Nasal cavity respiratory epithelium epithelial cell of viscerocranial mucosa (primary cell): Measurements from ENCODE around the gene G6PD. TPM values are rescaled to one million over a fixed set of nuclear protein-coding genes. Genes with fewer than 3 reads are reported as not detected.

Experiments
- total RNA-seq: library from RNA; depleted of rRNA; stranded (reverse); fragments of >200 nt; gene quantifications from 2 replicates; pipeline ENCODE4 v1.2.3, GENCODE V29; 2014

The G6PD gene
- 22.9 and 50.0 TPM in 2 replicates for total RNA-seq

DNA sequence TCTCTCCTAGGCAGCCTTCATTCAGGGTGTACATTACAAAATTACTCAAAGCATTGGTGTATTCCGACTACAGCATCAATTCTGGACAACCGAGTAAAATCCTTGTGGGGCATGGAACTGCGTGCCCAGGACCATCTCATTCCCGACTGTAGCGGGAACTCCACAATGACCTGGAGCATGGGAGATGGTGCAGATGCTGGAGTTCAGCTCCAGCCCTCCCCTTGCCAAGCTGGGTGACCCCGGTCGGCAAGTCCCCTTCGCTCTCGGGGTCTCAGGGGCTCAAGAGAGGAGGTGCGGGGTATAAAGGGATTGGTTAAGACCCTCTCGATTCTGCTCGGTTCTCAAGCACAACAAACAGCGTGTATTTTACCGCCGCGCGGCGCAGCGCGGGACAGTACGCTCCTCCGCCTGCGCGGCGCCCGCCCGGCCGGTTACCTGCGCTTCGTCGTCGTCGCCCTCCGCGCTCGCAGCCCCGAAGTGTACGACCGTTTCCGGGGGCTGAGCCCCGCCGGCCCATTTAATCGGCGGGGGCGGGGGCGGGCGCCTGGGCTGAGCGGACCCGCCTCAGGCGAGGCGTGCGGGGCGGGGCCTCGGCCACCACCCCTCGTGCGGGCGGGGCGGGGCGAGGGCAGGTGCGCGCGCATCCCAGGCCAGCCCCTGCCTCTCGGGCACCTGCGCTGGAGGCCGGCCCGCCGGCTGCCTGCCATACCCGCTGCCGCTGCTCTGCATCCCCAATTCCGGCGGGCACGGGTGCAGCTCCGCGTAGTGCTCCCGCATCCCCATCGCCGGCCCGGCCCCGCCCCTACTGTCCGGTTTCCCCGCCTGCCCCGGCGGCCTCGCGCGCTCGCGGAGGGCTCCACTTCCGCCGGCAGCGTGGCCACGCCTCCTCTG lies at the start of gene G6PD:
Gene G6PD, minus strand, starts transcription at position 493 of the 891 bp plus-strand sequence. CDS start 691 bp downstream, outside the sequence.

DNA sequence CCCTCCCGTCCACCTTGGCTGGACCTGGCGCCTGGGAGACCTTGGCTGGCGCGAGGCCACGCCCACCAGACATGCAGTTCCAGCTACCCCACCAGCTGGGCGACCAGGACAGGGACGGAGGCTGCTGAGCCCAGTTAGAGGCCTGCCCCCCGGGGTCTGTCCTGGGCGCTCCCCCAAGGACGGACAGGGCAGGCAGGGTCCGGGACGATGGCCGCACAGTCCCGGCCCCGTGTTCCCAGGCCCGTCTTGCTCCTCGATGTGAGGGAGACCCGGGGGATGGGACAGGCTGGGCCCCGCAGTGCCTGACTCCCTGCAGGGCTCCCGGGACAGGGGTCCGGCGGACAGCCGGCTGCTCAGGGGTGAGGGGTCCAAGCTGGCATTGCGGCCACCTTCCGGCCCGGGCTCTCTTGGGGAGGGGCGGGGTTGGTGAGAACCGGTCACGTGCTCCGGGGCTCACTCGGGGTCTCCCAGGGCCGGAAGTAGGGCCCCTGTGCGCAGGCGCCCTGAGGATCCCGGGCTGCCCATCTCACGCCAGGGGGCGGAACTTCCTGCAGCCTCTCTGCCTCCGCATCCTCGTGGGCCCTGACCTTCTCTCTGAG lies 38.0 kb upstream of the G6PD start, which contains the start of gene CTAG1A:
Gene CTAG1A, plus strand, starts transcription at position 549 of the 599 bp plus-strand sequence. CDS start 74 bp downstream, outside the sequence.

DNA sequence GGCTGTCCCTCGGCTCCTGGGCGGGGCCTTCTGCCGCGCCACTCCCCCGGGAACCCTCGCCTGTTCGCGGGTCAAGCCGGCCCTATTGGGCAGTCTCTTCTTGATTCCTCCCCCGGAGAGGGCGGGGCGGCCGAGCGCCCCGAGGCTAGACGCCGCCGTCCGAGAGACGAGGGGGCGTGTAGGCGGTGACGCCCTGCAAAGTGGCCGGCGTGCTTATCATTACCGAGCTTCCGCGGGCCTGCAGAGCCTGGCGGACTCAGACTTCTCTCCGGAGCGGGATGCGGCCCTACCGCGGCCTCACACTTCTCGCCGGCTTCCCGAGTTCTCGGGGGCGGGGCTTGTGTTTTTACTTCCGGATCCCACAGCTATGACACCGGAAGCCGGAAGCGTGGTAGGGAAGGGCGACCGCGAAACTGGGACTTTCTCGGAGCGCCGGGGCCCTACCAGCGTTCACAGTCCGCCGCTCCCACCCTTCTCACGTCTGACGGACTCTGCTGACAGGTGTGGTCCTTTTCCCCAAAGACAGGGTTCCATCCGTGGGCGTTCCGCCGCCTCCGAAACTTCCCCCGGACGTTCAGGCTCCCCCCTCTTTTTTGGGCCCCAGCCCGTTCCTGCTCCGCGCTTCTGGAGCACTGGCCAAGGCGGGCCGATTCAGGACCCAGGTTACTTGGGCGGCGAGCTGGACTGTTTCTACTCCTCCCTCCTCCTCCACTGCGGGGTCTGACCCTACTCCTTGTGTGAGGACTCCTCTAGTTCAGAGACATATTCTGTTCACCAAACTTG lies 790 bp upstream of the G6PD start, which contains the start of gene IKBKG:
Gene IKBKG, plus strand, starts transcription at position 376 of the 783 bp plus-strand sequence. CDS start 4,383 bp downstream, outside the sequence.

DNA sequence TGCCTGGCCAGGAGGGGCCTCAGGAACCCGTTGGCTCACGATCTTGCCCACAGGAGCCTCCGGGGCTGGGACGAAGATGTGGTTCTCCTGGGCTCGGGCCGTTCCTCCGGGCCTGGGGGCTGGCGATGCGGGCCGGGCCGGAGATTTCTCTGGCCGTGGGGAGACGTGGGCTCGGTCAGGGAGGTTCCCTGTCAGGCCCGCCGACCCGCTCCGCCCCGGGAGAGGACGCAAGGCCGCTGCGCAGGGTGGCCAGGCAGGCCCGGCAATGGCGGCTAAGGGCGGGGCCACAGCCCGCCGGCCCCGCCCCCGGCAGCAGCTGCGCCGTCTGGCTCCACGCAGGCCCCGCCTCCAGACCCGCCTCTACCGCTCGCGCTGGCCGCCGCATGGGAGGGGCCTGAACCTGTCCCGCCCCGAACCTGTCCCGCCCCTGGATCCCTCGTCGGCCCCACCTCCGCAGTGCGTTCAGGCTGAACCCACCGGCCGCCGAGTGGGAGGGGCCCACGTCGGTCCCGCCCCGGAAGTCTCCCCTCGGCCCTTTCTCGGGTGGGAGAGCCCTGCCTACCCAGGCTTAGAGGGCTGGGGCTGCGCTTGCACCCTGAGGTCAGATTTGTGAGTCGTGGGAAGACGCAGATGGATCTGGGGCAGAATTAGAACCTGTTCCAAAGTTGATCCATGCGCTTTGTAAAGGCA lies 30.5 kb downstream of the G6PD start, which contains the start of gene FAM3A:
Gene FAM3A, minus strand, starts transcription at position 267 of the 690 bp plus-strand sequence. CDS start 460 bp downstream, outside the sequence.

DNA sequence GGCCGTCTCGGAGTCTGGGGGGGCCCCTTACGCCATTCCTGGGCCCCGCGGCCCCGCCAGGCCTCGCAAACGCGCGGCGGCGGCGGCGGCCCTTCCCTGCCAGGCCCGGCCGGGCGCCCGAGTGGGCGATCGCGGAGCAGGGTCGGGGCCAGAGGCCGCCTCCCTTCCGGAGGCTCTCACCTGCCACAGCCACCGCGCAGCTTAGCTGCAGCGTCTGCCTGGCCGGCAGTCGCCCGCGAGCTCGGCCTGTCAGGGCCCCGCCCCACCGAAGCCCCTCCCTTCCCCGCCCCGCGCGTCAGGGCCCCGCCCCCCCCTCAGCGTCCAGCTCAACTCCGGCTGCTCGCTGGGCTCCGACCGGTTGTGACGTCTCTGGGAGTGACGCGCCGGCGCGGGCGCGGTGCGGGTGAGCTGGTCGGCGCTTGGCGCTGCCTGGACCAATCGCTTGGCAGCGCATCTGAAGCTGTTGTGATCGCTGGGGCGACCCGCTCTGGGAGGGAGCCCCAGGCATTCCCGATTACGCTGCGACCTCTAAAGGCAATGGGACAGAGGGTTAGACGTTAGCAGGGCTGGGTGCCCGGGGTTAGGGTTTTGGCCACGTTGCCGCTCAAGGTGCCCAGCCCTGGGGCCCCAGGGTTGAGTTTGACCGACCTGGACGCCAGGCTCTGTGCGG lies 56.1 kb downstream of the G6PD start, which contains the start of gene SLC10A3:
Gene SLC10A3, minus strand, starts transcription at position 216 of the 670 bp plus-strand sequence. CDS start 1,689 bp downstream, outside the sequence.

DNA sequence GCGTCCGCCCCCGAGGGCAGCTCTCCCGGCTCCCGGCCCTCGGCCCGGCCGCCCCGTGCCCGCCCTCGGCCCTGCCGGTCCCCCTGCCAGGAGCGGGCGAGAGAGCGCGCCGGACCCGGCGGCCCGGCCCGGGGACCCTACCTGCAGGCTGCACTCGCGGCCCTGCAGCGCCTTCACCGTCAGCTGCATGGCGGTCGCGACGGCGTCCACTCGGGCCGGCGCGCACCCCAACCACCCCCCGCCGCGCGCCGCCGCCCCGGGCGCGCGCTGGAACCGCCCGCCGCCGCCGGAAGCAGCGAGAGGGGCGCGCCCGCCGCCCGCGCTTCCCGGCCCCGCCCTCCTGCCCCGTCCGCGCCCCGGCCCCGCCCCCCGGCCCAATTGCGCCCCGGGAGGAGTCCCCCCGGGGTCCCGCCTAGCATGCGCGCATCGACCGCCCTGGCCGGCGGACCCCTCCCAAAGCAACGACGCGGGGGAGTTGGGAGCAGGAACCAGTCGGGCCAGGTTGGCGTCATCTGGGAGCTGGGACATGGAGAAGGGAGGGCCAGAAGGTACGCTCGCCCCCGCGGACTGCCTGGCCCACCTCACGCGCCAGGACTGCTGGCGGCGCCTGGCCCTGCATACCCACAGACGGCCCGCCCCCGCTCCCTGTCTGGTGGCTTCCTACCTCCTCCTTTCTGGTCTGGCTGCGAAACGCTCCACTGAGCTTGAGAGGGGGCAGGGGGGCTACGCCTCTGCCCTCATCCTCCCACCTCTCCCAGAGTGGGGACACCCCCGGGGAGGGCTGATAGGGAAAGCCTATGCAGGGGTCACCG lies 60.0 kb downstream of the G6PD start, which contains the start of gene UBL4A:
Gene UBL4A, minus strand, starts transcription at position 220 of the 812 bp plus-strand sequence. Its CDS starts 31 bp downstream, at position 189.

Other genes with a start within 250 kb of the G6PD start
- gene FLNA, start 172.2 kb downstream of the G6PD start, total RNA-seq, result 1,456 and 1,936 TPM in 2 replicates
- 19.1 and 26.7 TPM in 2 replicates for gene EMD, start 167.6 kb downstream of the G6PD start, total RNA-seq
- gene RPL10, start 148.5 kb downstream of the G6PD start, total RNA-seq, result 2,212 and 2,409 TPM in 2 replicates
- 28.0 and 31.3 TPM in 2 replicates for gene DNASE1L1, start 137.6 kb downstream of the G6PD start, total RNA-seq
- 23.0 and 27.3 TPM in 2 replicates for gene TAFAZZIN, start 135.3 kb downstream of the G6PD start, total RNA-seq
- gene ATP6AP1, start 118.2 kb downstream of the G6PD start, total RNA-seq, result 42.0 and 109 TPM in 2 replicates
- 58.1 and 69.8 TPM in 2 replicates for gene GDI1, start 109.7 kb downstream of the G6PD start, total RNA-seq
- 48.9 and 72.5 TPM in 2 replicates for gene FAM50A, start 102.7 kb downstream of the G6PD start, total RNA-seq
- gene PLXNA3, start 88.6 kb downstream of the G6PD start, total RNA-seq, result 5.1 and 39.3 TPM in 2 replicates
- gene LAGE3, start 67.6 kb downstream of the G6PD start, total RNA-seq, result 9.4 and 10.3 TPM in 2 replicates
- 39.6 and 40.6 TPM in 2 replicates for gene UBL4A, start 60.2 kb downstream of the G6PD start, total RNA-seq
- 15.4 and 30.3 TPM in 2 replicates for gene SLC10A3, start 56.2 kb downstream of the G6PD start, total RNA-seq
- 24.6 and 35.1 TPM in 2 replicates for gene FAM3A, start 30.6 kb downstream of the G6PD start, total RNA-seq
- 8.5 and 8.9 TPM in 2 replicates for gene IKBKG, start 774 bp upstream of the G6PD start, total RNA-seq
- not detected in 2 replicates for gene CTAG1A, start 38.3 kb upstream of the G6PD start, total RNA-seq
- not detected in 2 replicates for gene CTAG1B, start 72.4 kb upstream of the G6PD start, total RNA-seq
- not detected in 2 replicates for gene CTAG2, start 106.7 kb upstream of the G6PD start, total RNA-seq
- under 0.01 TPM in 2 replicates for gene GAB3, start 204.2 kb upstream of the G6PD start, total RNA-seq
- gene DKC1, start 216.0 kb upstream of the G6PD start, total RNA-seq, result 101 and 106 TPM in 2 replicates